ENCODE data around the gene LRRN4CL. TPM values are rescaled to one million over a fixed set of nuclear protein-coding genes. Genes with fewer than 3 reads are reported as not detected.

Gene LRRN4CL
- 0.79 and 1.3 TPM in 2 replicates for total RNA-seq (2014; rRNA removed; shearing (Covaris generic))
- total RNA-seq (2022): 0.65 TPM in 2 replicates
- percentile 46 among the genes with signal in this experiment for Bru-seq, nascent RNA
- BruChase-seq, experiment 1, labeled RNA remaining after a 6-hour chase: percentile 39 among the genes with signal in this experiment
- BruChase-seq, experiment 2, labeled RNA remaining after a 2-hour chase: percentile 45 among the genes with signal in this experiment
- long read RNA-seq: 0 reads

DNA sequence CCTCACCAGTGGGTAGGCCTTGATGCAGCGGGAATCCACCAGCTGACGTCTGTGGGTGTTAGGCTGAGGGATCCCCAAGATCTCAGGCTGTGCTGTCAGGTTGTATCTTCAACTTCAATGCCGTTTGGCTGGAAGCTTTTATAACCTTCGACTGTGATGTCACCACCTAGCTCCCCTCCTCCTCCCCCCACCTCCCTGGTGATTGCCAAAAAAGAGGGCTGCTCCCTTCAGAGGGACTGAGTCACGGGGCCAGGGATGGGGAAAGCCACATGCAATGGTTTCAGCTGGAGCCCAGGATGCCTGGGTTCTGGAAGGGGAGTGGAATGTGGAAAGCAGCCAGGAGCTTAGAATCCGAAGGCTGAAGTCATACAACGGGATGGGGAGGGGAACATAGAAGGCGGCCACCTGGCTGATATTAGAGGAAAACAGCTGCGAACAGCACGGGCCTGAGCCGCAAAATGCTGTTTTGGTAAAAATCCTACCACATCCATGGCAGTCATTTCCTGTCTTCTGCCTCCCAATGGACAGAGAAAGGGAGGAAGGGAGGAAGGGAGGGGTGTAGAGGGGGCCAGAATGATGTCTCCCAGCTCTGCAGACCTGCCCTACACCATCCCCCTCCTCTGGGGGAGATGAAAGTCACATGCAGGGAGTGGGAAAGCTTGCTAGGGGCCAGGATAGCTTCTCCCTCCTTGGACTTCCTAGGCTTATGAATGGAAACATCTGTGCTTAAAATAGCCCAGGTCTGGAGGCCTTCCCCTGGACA is at the start of gene LRRN4CL:
Gene LRRN4CL (minus strand): TSS at position 110 of the 763 bp plus-strand sequence. CDS start 1,022 bp downstream, outside the sequence.
- TF ChIP-seq CTCF (conservative IDR thresholded peaks at IDR 0.05; ENCODE audit: low read length): no peak
- no peak for TF ChIP-seq EZH2phosphoT487 (IDR thresholded peaks at IDR 0.05; ENCODE audit: borderline replicate concordance, low read depth, low read length)
- CTCF ChIA-PET (ENCODE audit: unreplicated experiment): interaction anchor here (1.2 to 1.5 kb wide), 2 partner anchors 9 to 15 kb away, joined by 3 to 4 read pairs; no protein-coding TSS in a partner anchor
- Histone ChIP-seq H3K4me2 (ENCODE audit: low read length) (no peak within 1 kb of the TSS), H3K4me1 (ENCODE audit: insufficient read depth, low read length, poor library complexity, severe bottlenecking) (no peaks in the 10 kb centered on the region), H3K36me3 (ENCODE audit: insufficient read depth, low read length) (peaks cover 51% of the 10 kb centered on the region), H3K9me3 (ENCODE audit: low read length) (no peaks in the 10 kb centered on the region), H3K27ac (ENCODE audit: low read depth, low read length, poor library complexity, severe bottlenecking) (no peak within 1 kb of the TSS), H3K79me2 (ENCODE audit: insufficient read depth, low read depth, low read length) (no peaks in the 10 kb centered on the region), H2AFZ (ENCODE audit: low read length) (no peak within 1 kb of the TSS), H4K20me1 (ENCODE audit: insufficient read depth, low read length) (no peaks in the 10 kb centered on the region), H3K4me3 (ENCODE audit: low read depth, low read length, poor library complexity, severe bottlenecking) (no peak within 1 kb of the TSS), H3K9me2 (ENCODE audit: insufficient read depth, low read length) (no peaks in the 10 kb centered on the region)
- no TSS peak for BruUV-seq (replicated peaks)
- DNase-seq (ENCODE audit: low spot score): no peak
- POLR2A ChIA-PET: interaction anchor here (0.6 to 1.9 kb wide), 3 partner anchors 13 to 49 kb away, joined by 3 to 6 read pairs (median 4); partner anchors contain the start of gene HNRNPUL2
- intact Hi-C loops (cut with micrococcal nuclease; ENCODE audit: unreplicated experiment): no loop called here

- Histone ChIP-seq H3K4me3 (ENCODE audit: low read depth, low read length, poor library complexity, severe bottlenecking) (no peak overlapping the region), H3K4me1 (ENCODE audit: insufficient read depth, low read length, poor library complexity, severe bottlenecking) (no peaks in the 10 kb centered on the region), H3K79me2 (ENCODE audit: insufficient read depth, low read depth, low read length) (peaks cover 12% of the 10 kb centered on the region; the same call in 1 of the 2 replicates), H3K27ac (ENCODE audit: low read depth, low read length, poor library complexity, severe bottlenecking) (no peak overlapping the region), H3K9me3 (ENCODE audit: low read length) (no peaks in the 10 kb centered on the region), H3K9me2 (ENCODE audit: insufficient read depth, low read length) (no peaks in the 10 kb centered on the region), H3K4me2 (ENCODE audit: low read length) (no peak overlapping the region), H3K36me3 (ENCODE audit: insufficient read depth, low read length) (peaks cover 74% of the 10 kb centered on the region), H4K20me1 (ENCODE audit: insufficient read depth, low read length) (no peaks in the 10 kb centered on the region), H2AFZ (ENCODE audit: low read length) (no peak overlapping the region)
- BruUV-seq (replicated peaks): no TSS peak
- TF ChIP-seq CTCF (conservative IDR thresholded peaks at IDR 0.05; ENCODE audit: low read length) (no peak), EZH2phosphoT487 (IDR thresholded peaks at IDR 0.05; ENCODE audit: borderline replicate concordance, low read depth, low read length) (no peak)
- ChIA-PET POLR2A (interaction anchor here (1.1 to 2.2 kb wide), 3 partner anchors 10 to 17 kb away, joined by 4 to 7 read pairs (median 4); partner anchors contain the start of genes HNRNPUL2, TTC9C and ZBTB3), CTCF (ENCODE audit: unreplicated experiment) (no interaction called here)
- intact Hi-C loops (cut with micrococcal nuclease; ENCODE audit: unreplicated experiment): loop anchor here (10.0 kb wide), 1 partner anchor 288 kb away; no protein-coding TSS in a partner anchor
- DNase-seq (ENCODE audit: low spot score): no peak
These were observed 47.9 kb upstream of the LRRN4CL start for GRCh38 chr11:62737196-62737595.

Measured in OCI-LY7 (cell line).